HG02623 (cell line): ENCODE results near the gene FAM221A.
"Not testable (repeated sequence)": the region's sequence is repeated elsewhere in the genome, so short reads cannot be mapped to it uniquely, and the experiment has no call there.

Source experiments
- ATAC-seq: cut with Tn5 transposase; IDR thresholded peaks from one replicate; pipeline ENCODE4 v1.9.1; 2021; ENCODE audit warnings: moderate library complexity; ENCODE audit not compliant: unreplicated experiment

FAM221A gene

GRCh38 chr7:23700046-23700445 is 20.0 kb downstream of the FAM221A start:
- no peak for ATAC-seq

GRCh38 chr7:23709081-23709750 is 29.2 kb downstream of the FAM221A start:
- no peak for ATAC-seq

GRCh38 chr7:23710000-23710399 is 30.0 kb downstream of the FAM221A start, which contains the start of gene STK31:
Gene STK31 (plus strand): TSS chr7:23710219. CDS start chr7:23710286, 67 bp downstream.
- ATAC-seq: no peak

GRCh38 chr7:23712368-23713284 is 32.6 kb downstream of the FAM221A start:
- ATAC-seq: no peak

GRCh38 chr7:23713285-23714149 is 33.5 kb downstream of the FAM221A start:
- ATAC-seq: no peak

GRCh38 chr7:23714150-23714464 is 34.1 kb downstream of the FAM221A start:
- ATAC-seq: no peak

GRCh38 chr7:23714579-23714978 is 34.6 kb downstream of the FAM221A start:
- ATAC-seq: no peak

- no peak for ATAC-seq
Observed at GRCh38 chr7:23715099-23715498, 35.1 kb downstream of the FAM221A start.

- ATAC-seq: no peak
Observed at GRCh38 chr7:23717788-23718187, 37.8 kb downstream of the FAM221A start.

- ATAC-seq: no peak
Observed at GRCh38 chr7:23721456-23721855, 41.5 kb downstream of the FAM221A start.

GRCh38 chr7:23722587-23723216 is 42.7 kb downstream of the FAM221A start:
- ATAC-seq: not testable (repeated sequence)

- not testable (repeated sequence) for ATAC-seq
Observed at GRCh38 chr7:23724113-23724512, 44.1 kb downstream of the FAM221A start.

GRCh38 chr7:23742051-23742450 is 62.1 kb downstream of the FAM221A start:
- no peak for ATAC-seq

GRCh38 chr7:23743226-23743625 is 63.2 kb downstream of the FAM221A start:
- ATAC-seq: no peak

GRCh38 chr7:23746629-23747028 is 66.6 kb downstream of the FAM221A start:
- ATAC-seq: no peak

GRCh38 chr7:23751852-23752251 is 71.9 kb downstream of the FAM221A start:
- ATAC-seq: no peak
